G401.6 (cell line): ENCODE measurements around the gene FAM83C.

Source experiments
- FAIRE-seq: peaks from 2 replicates; lab custom pipeline; 2012; peaks lifted over from hg19 to GRCh38; lab: Jason Lieb, UNC

Gene FAM83C

GRCh38 chr20:35283441-35284266, 8.6 kb downstream of the FAM83C start:
- no peak for FAIRE-seq

- no peak for FAIRE-seq
Observed at GRCh38 chr20:35281506-35282101, 10.6 kb downstream of the FAM83C start.

- no peak for FAIRE-seq
Observed at GRCh38 chr20:35280523-35280922, 11.7 kb downstream of the FAM83C start.

DNA sequence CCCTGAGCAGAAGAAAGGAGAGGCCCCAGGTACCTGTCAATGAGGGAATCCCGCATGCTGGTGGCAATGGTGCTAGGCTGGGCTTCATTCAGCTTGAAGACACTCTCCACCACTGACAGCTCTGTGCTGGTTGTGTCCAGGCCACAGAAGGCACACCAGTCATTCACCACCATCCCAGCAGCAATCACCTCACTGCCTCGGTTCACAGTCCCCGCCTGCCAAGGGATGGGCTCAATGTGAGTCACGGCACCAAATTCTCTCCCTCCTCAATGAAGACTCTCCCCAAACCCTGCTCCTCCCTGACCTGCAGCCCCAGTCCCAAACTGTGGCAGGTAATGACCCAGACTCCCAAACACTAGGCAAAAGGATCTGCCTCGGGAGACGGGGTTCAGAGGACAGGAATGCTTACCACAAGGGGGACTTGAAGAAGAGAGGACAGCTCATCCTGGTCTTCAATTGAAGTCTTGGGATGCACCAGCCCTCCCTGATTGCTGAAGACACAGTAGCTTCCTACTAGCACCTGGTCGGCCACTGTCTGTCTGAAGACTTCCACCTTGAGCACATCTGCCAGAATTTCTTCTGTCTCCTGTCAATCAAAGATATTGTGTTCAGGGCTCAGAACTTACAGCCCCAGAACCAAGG, 12.6 kb downstream of the FAM83C start:
- no peak for FAIRE-seq

DNA sequence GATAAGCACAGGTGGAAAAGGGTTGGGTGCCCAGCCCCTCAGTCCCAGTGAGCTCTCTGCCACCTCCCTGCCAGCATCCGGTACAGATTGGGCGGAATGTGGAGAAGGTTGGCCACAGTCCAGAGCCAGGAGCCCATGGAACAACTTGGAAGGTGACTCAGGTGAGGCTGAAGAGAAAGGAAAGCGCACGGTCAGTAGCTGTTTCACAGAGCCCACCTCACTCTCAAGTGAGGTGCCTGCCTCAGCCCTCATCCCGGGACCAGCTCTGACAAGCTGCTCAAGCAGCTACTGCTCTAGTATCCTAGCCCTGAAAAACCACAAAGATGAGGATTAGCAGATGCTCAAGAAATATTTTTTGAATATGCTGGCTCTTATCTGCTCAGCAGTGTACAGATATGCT, 13.2 kb downstream of the FAM83C start:
- FAIRE-seq = no peak

DNA sequence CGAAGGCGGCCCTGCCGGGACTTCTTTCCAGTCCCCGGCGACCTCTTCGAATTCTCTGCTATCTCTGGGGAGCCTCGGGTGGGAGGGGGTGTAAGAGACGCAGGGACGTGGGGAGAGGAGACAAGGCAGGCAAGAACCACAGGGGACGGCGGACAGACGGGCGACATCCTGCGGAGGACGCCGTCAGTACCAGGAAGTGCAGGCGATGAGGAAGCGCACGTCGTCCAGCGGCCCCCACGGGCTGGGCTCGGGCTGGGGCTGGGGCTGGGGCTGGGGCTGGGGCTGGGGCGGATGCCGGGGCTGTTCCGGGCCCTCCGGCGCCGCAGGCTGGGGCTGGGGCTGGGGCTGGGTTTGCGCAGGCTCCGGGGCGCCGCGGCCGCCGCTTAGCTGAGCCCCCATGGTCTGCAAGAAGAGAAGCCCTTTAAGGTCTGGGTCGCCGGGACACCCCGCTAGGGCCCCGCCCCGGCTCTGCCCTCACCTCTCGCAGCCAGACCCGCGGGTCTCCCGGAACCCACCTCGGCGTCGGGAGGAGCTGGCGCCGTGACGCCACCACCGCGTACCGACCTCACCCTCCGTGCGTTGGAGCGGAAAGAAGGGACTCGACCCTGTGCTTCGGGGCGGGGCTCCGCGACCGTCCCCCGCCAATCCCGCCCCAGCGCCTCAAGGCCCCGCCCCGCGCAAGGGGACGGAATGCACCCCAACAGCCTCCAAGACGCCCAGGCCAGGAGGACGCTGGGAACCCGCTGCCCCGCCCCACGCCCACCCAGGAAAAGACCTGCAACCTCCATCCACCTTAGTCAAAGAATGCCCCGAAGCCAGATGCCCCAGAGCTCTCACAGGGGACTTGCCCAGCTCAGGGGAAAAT, 14.5 kb downstream of the FAM83C start, which contains the start of gene MMP24OS:
Gene MMP24OS, minus strand, starts transcription at position 592 of the 865 bp plus-strand sequence. Its CDS starts 193 bp downstream, at position 399.
- peak; percentile 94 for FAIRE-seq

GRCh38 chr20:35277127-35277526, 15.1 kb downstream of the FAM83C start:
- FAIRE-seq = no peak

DNA sequence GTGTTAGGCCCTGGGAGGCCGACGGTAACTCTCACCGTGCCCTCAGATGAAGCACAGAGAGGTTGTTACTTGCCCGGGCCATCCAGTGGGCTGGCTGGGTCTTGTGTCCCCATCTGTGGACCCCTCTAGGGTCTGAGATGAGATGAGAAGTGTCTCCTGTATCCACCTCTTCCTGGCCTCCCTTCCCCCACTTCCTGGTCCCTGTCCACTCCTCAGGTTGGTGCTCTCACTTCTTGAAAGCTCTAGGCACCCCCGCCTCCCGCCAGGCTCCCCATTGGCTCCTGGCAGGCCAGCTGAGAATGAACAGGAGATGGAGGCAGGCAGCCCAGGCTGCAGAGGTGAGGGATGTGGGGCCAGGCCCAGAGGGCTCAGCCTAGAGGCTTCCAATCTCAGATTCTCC, 15.8 kb downstream of the FAM83C start:
- no peak for FAIRE-seq

DNA sequence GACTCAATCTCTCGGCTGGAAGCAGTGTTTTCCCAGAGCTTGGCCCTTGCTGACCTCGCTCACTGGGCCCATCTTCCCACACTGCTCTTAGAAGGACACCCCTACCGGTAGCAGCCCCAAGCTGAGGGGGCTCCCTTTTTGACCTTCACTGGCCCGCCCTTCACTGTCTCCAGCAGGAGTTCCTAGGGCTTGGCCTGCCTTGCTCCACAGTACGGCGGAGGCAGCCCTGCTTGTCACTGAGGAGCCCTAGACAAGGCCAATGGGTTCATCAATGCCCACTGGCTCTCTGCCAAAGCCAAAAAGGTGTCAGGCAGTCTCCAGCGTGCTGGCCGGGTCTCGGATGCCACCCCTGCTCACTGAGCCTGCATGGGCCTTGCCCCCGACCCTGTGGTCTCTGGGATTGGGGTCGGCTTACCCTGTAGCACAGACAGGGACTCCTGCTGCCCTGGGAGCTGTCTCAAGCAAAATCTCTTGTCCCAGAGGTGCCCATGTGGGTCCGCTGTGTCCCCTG, 16.4 kb downstream of the FAM83C start:
- FAIRE-seq = no peak

GRCh38 chr20:35274172-35275092, 17.8 kb downstream of the FAM83C start:
- FAIRE-seq = no peak

DNA sequence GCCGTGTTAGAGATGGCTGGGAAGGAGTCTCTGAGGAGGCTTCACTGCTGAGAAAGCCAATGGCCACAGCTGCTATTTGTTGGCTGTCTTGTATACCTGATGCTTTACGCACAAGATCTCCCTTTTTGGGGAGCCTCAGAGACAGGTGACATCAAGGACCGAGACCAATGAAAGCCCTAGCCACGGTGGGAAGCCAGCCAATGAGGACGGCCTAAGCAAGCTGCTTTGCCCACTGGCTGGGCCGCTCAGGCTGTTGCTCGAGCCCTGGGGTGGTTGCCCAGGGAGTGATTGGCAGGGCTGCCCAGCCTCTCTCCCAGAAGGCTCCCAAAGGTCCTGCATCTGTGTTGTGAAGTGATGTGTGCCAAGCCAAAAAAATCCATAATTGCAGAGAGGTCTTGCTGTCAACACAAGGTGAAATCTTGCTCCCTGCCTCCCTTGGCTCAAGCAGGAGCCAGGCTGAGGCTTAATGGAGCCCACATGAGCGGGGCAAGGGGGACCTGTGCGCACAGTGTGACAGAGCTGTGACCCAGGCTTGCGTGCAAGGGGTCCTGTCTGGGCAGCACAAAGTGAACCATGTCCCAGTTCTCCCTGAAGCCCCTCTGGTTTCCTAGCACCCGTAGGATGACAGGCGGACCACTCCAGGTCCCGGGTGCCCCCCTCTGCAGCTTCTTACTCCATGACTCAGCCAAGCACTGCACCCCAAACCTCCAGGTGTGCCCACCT, 18.6 kb downstream of the FAM83C start:
- no peak for FAIRE-seq

DNA sequence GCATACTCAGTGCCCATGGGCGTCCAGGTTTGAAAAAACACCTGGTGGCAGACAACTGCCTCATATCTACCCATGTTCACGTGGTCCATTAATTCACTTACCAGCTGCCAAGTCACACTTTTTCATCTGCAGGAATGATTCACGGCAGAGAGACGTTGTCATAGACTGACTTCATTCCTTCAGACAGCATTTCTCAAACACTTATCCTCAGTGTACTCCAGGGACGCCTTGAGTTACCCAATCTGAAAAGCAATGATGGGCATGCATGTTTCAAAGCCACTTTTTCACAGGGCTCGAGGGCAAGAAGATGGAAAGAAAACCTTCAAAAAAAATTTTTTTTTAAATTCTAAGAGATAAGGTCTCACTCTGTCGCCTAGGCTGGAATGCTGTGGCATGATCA, 20.3 kb downstream of the FAM83C start:
- FAIRE-seq = no peak

DNA sequence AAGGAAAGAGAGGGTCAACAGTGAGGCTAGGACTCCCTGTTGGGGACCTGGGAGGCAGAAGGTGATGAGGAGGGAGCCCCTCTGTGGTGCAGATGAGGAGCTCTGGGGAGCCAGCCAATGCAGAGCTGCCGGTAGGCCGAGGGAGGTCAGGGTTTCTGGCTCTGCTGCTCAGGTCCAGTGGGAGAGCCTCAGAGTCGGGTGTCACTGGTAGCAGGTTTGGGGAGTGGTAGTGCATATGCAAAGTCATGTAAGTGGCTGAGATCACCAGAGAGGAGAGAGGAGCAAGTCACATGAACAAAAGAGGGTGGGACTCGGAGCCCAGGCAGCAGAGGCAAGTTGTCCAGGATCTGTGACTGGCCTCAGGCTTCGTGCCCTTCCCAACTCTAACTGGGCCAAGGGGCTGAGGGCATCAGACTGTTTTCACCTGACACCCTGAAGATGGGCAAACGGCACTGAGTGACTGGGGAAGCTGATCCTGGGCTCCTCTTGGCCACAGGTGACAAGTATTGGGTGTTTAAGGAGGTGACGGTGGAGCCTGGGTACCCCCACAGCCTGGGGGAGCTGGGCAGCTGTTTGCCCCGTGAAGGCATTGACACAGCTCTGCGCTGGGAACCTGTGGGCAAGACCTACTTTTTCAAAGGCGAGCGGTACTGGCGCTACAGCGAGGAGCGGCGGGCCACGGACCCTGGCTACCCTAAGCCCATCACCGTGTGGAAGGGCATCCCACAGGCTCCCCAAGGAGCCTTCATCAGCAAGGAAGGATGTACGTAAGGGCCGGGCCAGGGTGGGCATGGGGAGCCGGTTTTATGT, 20.9 kb downstream of the FAM83C start:
- FAIRE-seq = no peak

- FAIRE-seq = no peak
Observed at GRCh38 chr20:35270021-35270902, 22.0 kb downstream of the FAM83C start.

DNA sequence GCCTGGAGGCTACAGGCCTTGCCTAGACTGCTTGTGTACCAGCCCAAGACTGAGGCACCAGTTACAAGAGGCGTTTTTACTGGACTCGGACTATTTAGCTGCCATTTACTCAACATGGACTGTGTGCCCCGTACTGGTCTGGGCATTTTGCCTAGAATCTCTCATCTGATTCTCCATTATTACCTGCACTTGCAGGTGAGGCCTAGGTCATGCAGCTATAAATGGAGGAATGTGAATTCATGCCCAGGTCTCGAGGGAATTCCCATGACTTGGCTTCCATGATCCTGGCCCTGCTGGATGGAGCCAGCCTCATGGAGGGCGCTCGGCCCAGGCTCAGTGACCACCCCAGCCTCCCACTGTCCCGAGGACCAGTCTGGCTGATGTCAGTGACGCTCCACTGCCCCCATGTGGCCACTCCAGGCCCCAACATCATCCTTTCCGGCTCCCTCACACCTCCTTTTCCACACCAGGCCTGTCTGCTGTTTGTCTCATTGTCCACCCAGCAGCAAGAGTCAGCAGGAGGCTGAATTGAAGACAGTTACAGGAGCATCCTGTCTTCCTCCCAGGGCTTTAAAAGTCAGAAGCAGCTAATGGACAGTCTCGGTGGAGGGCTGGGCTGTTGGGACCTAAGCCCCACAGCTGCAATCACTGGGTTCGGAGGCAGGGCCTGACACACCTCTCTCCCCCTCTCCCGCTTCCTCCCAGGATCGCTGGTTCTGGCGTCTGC, 23.0 kb downstream of the FAM83C start:
- peak; percentile 91 for FAIRE-seq

GRCh38 chr20:35267092-35267491, 25.1 kb downstream of the FAM83C start:
- FAIRE-seq = no peak

DNA sequence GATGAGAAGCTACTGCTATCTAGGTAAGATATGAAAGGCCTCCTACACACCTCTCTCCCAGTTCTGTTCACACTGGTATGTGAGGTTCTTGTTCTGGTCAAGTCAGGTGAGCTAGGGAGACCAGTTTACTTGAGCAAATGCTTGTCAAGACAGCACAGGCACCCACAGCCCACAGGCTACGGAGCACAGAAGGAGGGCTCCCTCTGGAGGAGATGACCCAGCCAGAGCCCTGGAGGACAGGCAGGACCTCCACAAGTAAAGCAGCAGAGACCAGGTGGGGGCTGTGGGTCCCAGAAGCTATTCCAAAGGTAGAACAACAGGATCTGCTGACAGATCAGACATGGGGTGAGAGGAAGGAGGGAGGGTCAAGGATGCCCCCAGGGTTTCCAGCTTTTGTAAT, 27.5 kb downstream of the FAM83C start:
- peak; percentile 68 for FAIRE-seq
